ENCODE results near the gene ARID3A.

Gene ARID3A

DNA sequence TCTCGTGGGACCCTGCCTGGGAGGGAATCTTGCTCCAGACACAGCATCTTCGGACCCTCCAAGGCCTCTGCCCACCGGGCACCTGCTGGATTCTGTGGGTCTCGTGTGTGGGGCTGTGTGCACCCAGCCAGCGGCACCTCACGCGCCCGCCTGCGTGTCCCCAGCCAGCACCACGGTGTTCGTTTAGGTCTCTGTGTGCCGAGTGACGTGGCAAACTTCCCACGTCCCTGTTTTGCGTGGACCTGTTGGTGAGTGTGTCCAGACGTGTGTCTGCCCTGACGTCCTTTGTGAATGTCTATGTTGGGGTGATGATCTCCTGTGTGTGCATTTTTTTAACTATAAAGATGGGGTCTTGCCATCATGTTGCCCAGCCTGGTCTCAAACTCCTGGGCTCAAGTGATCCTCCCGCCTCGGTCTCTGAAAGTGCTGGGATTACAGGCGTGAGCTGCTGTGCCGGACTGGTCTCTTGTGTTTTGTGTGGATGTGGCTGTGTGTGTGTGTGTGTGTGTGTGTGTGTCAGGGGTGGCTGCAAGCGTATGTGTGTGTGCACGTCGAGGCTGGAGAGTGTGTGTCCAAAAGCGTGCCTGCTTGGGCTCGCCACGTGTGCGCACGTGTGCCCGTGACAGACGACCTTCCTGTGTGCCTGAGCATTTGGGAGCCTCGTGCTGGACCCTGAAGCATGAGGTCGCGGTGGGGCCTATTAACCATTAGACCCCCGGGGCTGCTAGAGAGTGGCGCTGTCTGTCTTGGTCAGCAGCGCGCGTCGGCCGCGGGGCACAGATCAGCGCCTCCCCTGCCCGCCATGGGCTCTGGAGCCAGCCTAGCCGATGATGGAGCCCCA, 15.7 kb downstream of the ARID3A start:
- Histone ChIP-seq H3K9me3 (ENCODE audit: low read depth, low read length) (no peaks in the 10 kb centered on the region), H3K4me3 (peak overlapping the region; percentile 74), H3K9ac (ENCODE audit: insufficient read length) (peak overlapping the region; percentile 51), H3K36me3 (ENCODE audit: insufficient read depth, low read length) (no peaks in the 10 kb centered on the region; the same call in 1 of the 2 replicates), H3K27ac (no peak overlapping the region)
- TF ChIP-seq POLR2AphosphoS5 (IDR thresholded peaks at IDR 0.05; ENCODE audit: borderline replicate concordance, low read depth, low read length) (no peak), EZH2 (IDR thresholded peaks at IDR 0.05) (no peak), FOXP2 (optimal IDR thresholded peaks at IDR 0.05; ENCODE audit: control extremely low read depth, extremely low read length, insufficient read depth) (no peak)
- DNase-seq (ENCODE audit: low read depth, low spot score): no peak

DNA sequence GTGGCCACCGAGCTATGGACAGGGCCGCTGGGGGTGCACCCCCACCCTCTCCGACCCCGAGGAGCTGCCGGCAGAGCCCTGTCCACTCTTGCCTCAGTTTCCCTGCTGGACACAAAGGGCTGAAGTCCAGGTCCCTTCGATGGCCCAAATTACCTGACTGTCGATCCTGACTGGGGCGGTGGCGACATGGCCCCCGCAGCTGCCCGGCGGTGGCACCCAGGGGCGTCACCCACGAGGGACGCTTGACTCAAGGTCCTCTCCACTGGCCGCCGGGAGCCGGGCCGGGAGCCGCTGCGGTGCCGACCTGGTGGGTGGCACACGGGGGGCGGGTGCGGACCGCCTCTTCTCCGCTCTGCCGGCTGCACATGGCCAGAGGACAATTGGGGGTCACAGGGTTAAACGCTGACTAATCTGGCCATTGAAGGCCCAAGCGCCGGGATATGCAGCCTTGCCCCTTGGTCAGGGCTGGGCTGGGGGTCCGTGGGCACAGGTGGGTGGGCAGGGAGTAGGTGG, 16.4 kb downstream of the ARID3A start:
- no peak for DNase-seq (ENCODE audit: low read depth, low spot score)
- no peak overlapping the region for H3K9ac ChIP-seq (ENCODE audit: insufficient read length)
- no peak overlapping the region for H3K4me3 ChIP-seq
- no peaks in the 10 kb centered on the region for H3K9me3 ChIP-seq (ENCODE audit: low read depth, low read length)
- no peak overlapping the region for H3K27ac ChIP-seq
- TF ChIP-seq EZH2 (IDR thresholded peaks at IDR 0.05): no peak
- TF ChIP-seq FOXP2 (optimal IDR thresholded peaks at IDR 0.05; ENCODE audit: control extremely low read depth, extremely low read length, insufficient read depth): no peak
- TF ChIP-seq POLR2AphosphoS5 (IDR thresholded peaks at IDR 0.05; ENCODE audit: borderline replicate concordance, low read depth, low read length): no peak
- H3K36me3 ChIP-seq (ENCODE audit: insufficient read depth, low read length): no peaks in the 10 kb centered on the region; the same call in 1 of the 2 replicates

DNA sequence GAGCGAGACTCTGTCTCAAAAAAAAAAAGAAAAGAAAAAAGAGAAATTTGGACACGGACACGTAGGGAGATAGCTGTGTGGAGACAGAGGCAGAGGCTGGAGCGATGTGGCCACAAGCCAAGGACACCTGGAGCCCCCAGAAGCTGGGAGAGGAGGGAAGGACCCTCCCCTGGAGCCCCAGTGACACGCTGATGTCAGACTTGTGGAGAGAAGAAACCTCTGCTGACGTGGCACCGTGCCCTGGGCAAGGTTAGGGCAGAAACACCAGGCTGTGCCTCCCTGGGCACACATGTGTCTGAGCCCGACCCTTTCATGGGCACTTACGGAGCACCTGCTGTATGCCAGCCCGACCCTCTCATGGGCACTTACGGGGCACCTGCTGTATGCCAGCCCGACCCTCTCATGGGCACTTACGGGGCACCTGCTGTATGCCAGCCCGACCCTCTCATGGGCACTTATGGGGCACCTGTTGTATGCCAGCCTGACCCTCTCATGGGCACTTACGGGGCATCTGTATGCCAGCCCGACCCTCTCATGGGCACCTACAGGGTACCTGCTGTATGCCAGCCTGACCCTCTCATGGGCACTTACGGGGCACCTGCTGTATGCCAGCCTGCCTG, 17.8 kb downstream of the ARID3A start:
- DNase-seq (ENCODE audit: low read depth, low spot score): no peak
- H3K27ac ChIP-seq: no peak overlapping the region
- no peak overlapping the region for H3K4me3 ChIP-seq
- H3K9ac ChIP-seq (ENCODE audit: insufficient read length): no peak overlapping the region
- no peaks in the 10 kb centered on the region; the same call in 1 of the 2 replicates for H3K36me3 ChIP-seq (ENCODE audit: insufficient read depth, low read length)
- H3K9me3 ChIP-seq (ENCODE audit: low read depth, low read length): no peaks in the 10 kb centered on the region
- no peak for TF ChIP-seq POLR2AphosphoS5 (IDR thresholded peaks at IDR 0.05; ENCODE audit: borderline replicate concordance, low read depth, low read length)
- TF ChIP-seq EZH2 (IDR thresholded peaks at IDR 0.05): no peak
- TF ChIP-seq FOXP2 (optimal IDR thresholded peaks at IDR 0.05; ENCODE audit: control extremely low read depth, extremely low read length, insufficient read depth): no peak

DNA sequence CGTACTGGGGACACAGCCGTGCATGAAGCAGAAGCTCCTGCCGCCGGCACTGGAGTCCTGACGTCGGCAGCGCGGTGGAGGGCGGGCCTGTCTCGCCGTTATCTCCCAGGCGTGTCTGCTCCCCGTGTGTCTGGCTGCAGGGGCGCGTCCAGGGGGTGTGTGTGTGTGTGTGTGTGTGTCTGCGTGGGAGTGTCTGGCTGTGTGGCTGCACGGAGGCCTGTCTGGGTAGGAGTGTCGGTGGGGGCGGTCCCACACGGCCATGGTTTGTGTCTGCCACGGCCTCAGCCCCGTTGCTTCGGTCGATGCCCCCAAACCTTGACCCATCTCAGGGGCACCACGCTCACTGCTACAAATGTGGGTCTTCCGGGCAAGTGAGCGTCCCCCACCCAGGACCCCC, 18.3 kb downstream of the ARID3A start:
- H3K27ac ChIP-seq: no peak overlapping the region
- TF ChIP-seq FOXP2 (optimal IDR thresholded peaks at IDR 0.05; ENCODE audit: control extremely low read depth, extremely low read length, insufficient read depth): no peak
- no peak for TF ChIP-seq EZH2 (IDR thresholded peaks at IDR 0.05)
- TF ChIP-seq POLR2AphosphoS5 (IDR thresholded peaks at IDR 0.05; ENCODE audit: borderline replicate concordance, low read depth, low read length): no peak
- DNase-seq (ENCODE audit: low read depth, low spot score): no peak
- H3K9ac ChIP-seq (ENCODE audit: insufficient read length): no peak overlapping the region
- H3K4me3 ChIP-seq: no peak overlapping the region
- no peaks in the 10 kb centered on the region for H3K9me3 ChIP-seq (ENCODE audit: low read depth, low read length)
- H3K36me3 ChIP-seq (ENCODE audit: insufficient read depth, low read length): no peaks in the 10 kb centered on the region; the same call in 1 of the 2 replicates

DNA sequence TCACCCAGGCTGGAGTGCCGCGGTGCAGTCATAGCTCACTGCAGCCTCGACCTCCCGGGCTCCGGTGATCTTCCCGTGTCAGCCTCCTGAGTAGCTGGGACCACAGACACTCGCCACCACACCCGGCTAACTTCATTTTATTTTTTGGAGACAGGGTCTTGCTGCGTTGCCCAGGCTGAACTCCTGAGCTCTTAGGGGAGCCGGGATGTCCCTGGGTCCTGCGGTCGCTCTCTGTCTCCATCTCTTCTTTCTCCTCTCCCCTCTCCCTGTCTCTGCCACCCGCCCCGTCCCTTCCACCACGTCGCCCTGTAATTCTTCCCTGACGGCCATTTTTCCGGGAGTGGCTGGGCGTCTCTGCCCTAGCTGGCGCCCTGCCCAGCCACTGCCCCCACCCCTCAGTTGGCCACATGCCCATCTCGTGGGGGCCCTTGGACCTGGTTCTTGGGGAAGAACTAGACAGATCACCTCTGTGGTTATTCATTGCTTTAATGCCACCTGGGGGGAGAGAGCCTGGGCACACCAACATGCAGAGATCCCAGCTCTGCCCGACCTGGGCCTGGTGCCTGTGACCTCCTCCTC, 18.9 kb downstream of the ARID3A start:
- Histone ChIP-seq H3K9me3 (ENCODE audit: low read depth, low read length) (no peaks in the 10 kb centered on the region), H3K27ac (no peak overlapping the region), H3K4me3 (no peak overlapping the region), H3K36me3 (ENCODE audit: insufficient read depth, low read length) (no peaks in the 10 kb centered on the region; the same call in 1 of the 2 replicates), H3K9ac (ENCODE audit: insufficient read length) (no peak overlapping the region)
- no peak for DNase-seq (ENCODE audit: low read depth, low spot score)
- TF ChIP-seq FOXP2 (optimal IDR thresholded peaks at IDR 0.05; ENCODE audit: control extremely low read depth, extremely low read length, insufficient read depth) (no peak), EZH2 (IDR thresholded peaks at IDR 0.05) (no peak), POLR2AphosphoS5 (IDR thresholded peaks at IDR 0.05; ENCODE audit: borderline replicate concordance, low read depth, low read length) (no peak)

DNA sequence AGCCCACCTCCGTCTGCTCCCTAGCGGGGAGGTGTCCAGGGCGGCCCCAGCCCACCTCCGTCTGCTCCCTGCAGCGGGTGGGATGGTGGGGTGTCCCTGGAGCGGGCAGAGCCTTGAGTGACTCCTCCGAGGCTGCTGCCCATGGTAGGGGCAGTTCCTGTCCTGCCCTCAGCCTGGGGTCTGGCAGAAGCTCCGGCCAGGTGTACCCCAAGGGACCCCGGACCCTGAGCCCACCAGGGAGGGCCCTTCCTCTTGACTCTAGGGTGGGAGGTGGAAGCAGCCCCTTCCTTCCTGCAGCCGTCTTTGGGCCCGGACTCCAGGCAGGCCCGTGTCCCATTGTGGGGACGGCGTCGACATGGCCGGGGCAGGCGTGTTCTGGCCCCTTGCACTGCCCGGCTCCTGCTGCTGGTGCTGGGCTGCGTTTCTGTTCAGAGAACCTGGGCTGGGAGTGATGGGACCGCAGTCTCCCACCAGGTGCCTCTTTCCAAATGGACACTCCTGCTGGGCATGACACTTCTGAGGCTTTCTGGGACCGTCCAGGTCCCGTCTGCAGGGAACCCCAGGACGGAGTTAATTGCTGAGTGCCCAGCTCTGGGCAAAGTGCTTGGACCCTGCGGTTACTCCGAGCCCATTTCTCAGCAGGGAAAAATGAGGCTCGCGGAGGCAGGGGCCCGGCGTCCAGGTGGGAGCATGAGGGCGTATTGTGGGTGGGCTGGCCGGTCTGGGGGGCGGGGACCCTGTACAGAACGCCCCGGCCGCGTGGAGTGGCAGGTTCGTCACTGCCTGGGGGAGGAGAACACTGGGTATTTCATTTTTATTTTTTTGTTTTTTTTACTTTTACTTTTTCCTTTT, 19.8 kb downstream of the ARID3A start:
- no peak for TF ChIP-seq POLR2AphosphoS5 (IDR thresholded peaks at IDR 0.05; ENCODE audit: borderline replicate concordance, low read depth, low read length)
- no peak for TF ChIP-seq FOXP2 (optimal IDR thresholded peaks at IDR 0.05; ENCODE audit: control extremely low read depth, extremely low read length, insufficient read depth)
- no peak for TF ChIP-seq EZH2 (IDR thresholded peaks at IDR 0.05)
- Histone ChIP-seq H3K36me3 (ENCODE audit: insufficient read depth, low read length) (no peaks in the 10 kb centered on the region; the same call in 1 of the 2 replicates), H3K9ac (ENCODE audit: insufficient read length) (no peak overlapping the region), H3K4me3 (no peak overlapping the region), H3K9me3 (ENCODE audit: low read depth, low read length) (no peaks in the 10 kb centered on the region), H3K27ac (no peak overlapping the region)
- DNase-seq (ENCODE audit: low read depth, low spot score): no peak

DNA sequence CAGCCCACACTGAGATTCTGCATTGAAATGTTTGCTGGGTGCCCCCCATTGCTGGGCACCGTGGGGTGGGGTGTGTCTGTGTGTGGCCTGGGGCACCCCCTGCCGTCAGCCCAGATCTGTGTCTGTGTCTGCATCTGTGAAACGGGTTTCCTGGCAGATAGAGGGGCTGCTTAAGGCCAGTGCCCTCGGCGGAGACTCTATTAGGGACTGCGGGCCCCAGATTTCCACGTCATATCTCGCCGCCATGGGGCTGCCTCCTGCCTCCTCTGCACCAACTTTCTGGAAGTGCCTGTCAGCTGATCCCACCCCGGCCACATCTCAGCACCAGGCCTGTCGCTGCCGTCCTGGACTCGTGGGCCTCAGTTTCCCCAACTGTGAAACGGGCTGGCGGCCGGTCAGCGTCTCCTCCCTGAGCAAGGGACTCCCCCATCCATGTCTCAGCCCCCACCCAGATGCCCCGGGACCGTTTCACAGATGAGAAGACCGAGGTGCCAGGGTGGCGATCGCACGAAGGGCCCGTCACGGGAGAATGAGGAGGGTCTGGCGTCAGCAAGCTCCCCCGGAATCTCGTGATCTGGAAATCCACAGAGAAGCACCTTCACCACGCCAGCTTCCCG, 21.4 kb downstream of the ARID3A start:
- Histone ChIP-seq H3K27ac (no peak overlapping the region), H3K9me3 (ENCODE audit: low read depth, low read length) (no peaks in the 10 kb centered on the region), H3K9ac (ENCODE audit: insufficient read length) (no peak overlapping the region), H3K36me3 (ENCODE audit: insufficient read depth, low read length) (no peaks in the 10 kb centered on the region; the same call in 1 of the 2 replicates), H3K4me3 (no peak overlapping the region)
- DNase-seq (ENCODE audit: low read depth, low spot score): no peak
- TF ChIP-seq EZH2 (IDR thresholded peaks at IDR 0.05) (no peak), POLR2AphosphoS5 (IDR thresholded peaks at IDR 0.05; ENCODE audit: borderline replicate concordance, low read depth, low read length) (no peak), FOXP2 (optimal IDR thresholded peaks at IDR 0.05; ENCODE audit: control extremely low read depth, extremely low read length, insufficient read depth) (no peak)

Measured in SK-N-MC (cell line).